ENCODE measurements around the gene TBPL2. TPM values are rescaled to one million over a fixed set of nuclear protein-coding genes. Genes with fewer than 3 reads are reported as not detected.
A peak's percentile ranks its signal among the peaks of the same experiment; 100 is the strongest.

The TBPL2 gene
- total and polyA plus RNA-seq, 2 experiments from 2014 or later = 0.23 to 0.27 TPM

DNA sequence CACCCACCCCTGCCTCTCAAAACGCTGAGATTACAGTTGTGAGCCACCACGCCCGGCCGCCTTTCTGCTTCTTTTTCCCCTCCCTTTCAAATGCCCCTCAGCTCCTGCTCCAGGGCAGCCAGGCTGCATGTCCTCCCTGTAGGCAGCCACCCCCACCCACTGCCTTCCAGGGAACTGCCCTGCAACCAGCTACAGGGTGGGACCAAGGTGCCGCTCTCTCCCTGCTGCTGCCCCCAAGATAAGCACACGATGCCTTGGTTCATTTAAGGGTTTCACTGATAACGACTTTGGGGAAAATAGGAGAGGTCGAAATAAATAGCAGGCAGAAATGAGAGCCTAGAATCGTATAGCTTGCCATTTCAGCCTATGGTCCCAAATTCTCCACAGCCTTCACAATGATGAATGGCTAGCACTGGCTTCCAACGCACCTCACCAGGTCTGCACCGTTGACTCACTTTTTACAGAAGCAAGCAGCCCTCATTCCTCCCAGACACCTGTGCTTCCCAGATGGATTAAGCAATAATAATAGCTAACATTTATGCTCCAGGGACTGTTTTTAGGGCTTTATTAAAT is 69.4 kb downstream of the TBPL2 start:
- Histone ChIP-seq H3K36me3 (replicated peaks; ENCODE audit: insufficient read depth, low read depth) (no peaks in the 10 kb centered on the region), H4K20me1 (ENCODE audit: insufficient read depth, poor library complexity, severe bottlenecking) (no peaks in the 10 kb centered on the region), H3K9me3 (ENCODE audit: low read depth) (no peaks in the 10 kb centered on the region), H2AFZ (no peak overlapping the region), H3K9me2 (replicated peaks; ENCODE audit: insufficient read depth) (no peaks in the 10 kb centered on the region), H3K27me3 (no peaks in the 10 kb centered on the region), H3K27ac (no peak overlapping the region), H3K79me2 (no peaks in the 10 kb centered on the region), H3K4me3 (no peak overlapping the region), H3K4me1 (ENCODE audit: insufficient read depth) (peaks cover 6% of the 10 kb centered on the region), H3K4me2 (no peak overlapping the region)
- no peak for DNase-seq (ENCODE audit: low spot score)
- TF ChIP-seq, protein P1, sequence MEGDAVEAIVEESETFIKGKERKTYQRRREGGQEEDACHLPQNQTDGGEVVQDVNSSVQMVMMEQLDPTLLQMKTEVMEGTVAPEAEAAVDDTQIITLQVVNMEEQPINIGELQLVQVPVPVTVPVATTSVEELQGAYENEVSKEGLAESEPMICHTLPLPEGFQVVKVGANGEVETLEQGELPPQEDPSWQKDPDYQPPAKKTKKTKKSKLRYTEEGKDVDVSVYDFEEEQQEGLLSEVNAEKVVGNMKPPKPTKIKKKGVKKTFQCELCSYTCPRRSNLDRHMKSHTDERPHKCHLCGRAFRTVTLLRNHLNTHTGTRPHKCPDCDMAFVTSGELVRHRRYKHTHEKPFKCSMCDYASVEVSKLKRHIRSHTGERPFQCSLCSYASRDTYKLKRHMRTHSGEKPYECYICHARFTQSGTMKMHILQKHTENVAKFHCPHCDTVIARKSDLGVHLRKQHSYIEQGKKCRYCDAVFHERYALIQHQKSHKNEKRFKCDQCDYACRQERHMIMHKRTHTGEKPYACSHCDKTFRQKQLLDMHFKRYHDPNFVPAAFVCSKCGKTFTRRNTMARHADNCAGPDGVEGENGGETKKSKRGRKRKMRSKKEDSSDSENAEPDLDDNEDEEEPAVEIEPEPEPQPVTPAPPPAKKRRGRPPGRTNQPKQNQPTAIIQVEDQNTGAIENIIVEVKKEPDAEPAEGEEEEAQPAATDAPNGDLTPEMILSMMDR (IDR thresholded peaks at IDR 0.05; ENCODE audit: poor library complexity) = no peak
- no peak for TF ChIP-seq EZH2 (IDR thresholded peaks at IDR 0.05; ENCODE audit: borderline replicate concordance)
- TF ChIP-seq EZH2phosphoT487 (IDR thresholded peaks at IDR 0.05; ENCODE audit: low read depth, severe bottlenecking, unreplicated experiment) = no peak
- WGBS (ENCODE audit: low lambda C conversion rate, missing lambda C conversion rate) = 86% methylated on average over 11 of the region's 11 CpGs

DNA sequence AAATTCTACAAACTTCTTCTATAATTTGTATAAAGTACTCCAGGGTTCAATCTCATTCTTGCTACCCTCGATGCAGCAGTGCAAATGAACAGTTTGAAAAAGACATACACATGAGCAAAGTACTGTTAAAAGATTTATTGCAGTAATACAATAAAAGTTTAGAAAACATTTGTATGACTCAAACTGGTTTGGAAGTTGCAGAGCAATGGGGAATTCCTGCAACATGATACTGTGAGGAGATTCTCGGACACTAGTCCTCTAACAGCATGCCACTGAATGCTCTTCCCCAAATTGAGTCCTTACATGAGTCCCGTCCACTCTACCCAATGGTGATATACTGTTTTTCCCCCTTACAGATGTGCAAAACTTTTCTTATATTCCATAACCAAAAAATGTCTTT is 74.1 kb downstream of the TBPL2 start:
- TF ChIP-seq, protein P1 (IDR thresholded peaks at IDR 0.05; ENCODE audit: poor library complexity) = no peak
- no peak for TF ChIP-seq EZH2phosphoT487 (IDR thresholded peaks at IDR 0.05; ENCODE audit: low read depth, severe bottlenecking, unreplicated experiment)
- TF ChIP-seq EZH2 (IDR thresholded peaks at IDR 0.05; ENCODE audit: borderline replicate concordance) = no peak
- Histone ChIP-seq H3K27ac (peak overlapping the region; percentile 86), H3K9me3 (ENCODE audit: low read depth) (no peaks in the 10 kb centered on the region), H2AFZ (no peak overlapping the region), H4K20me1 (ENCODE audit: insufficient read depth, poor library complexity, severe bottlenecking) (no peaks in the 10 kb centered on the region), H3K4me1 (ENCODE audit: insufficient read depth) (peaks cover 13% of the 10 kb centered on the region), H3K4me2 (no peak overlapping the region), H3K4me3 (no peak overlapping the region), H3K9me2 (replicated peaks; ENCODE audit: insufficient read depth) (no peaks in the 10 kb centered on the region), H3K36me3 (replicated peaks; ENCODE audit: insufficient read depth, low read depth) (no peaks in the 10 kb centered on the region), H3K79me2 (no peaks in the 10 kb centered on the region), H3K27me3 (no peaks in the 10 kb centered on the region)
- 57% methylated on average over 3 of the region's 3 CpGs for WGBS (ENCODE audit: low lambda C conversion rate, missing lambda C conversion rate)
- peak; percentile 35 for DNase-seq (ENCODE audit: low spot score)

Small RNA genes lying within 50 kb of the gene (small RNA-seq; reads per million reads assigned to genes)
- gene AL356801.1 = not detected

Other genes starting within 250 kb of the TBPL2 start
- 10.0 and 10.8 TPM in 2 replicates for gene DLGAP5, start 249.0 kb downstream of the TBPL2 start, total RNA-seq
- 4.1 and 7.7 TPM in 2 replicates for gene DLGAP5, start 249.0 kb downstream of the TBPL2 start, polyA plus RNA-seq
- 45.9 and 46.5 TPM in 2 replicates for gene FBXO34, start 169.2 kb downstream of the TBPL2 start, total RNA-seq
- gene FBXO34, start 169.2 kb downstream of the TBPL2 start, polyA plus RNA-seq = 27.5 and 31.6 TPM in 2 replicates
- gene ATG14, start 28.8 kb downstream of the TBPL2 start, total RNA-seq = 15.1 and 16.6 TPM in 2 replicates
- gene ATG14, start 28.8 kb downstream of the TBPL2 start, polyA plus RNA-seq = 3.3 and 4.5 TPM in 2 replicates
- 131 and 150 TPM in 2 replicates for gene KTN1, start 139.6 kb upstream of the TBPL2 start, total RNA-seq
- gene KTN1, start 139.6 kb upstream of the TBPL2 start, polyA plus RNA-seq = 164 and 209 TPM in 2 replicates